ENCODE measurements around the gene SLC9A2.

Gene SLC9A2

GRCh38 chr2:102674836-102675235 is 55.5 kb downstream of the SLC9A2 start:
- no peaks in the 10 kb centered on the region for H3K27me3 ChIP-seq (ENCODE audit: insufficient read depth, poor library complexity, severe bottlenecking)
- DNase-seq (ENCODE audit: low read depth in 1 of 2, low spot score in 1 of 2): no peak
- TF ChIP-seq REST (IDR thresholded peaks at IDR 0.05; ENCODE audit: insufficient replicate concordance, low read depth) (no peak), CTCF (IDR thresholded peaks at IDR 0.05; ENCODE audit: insufficient read depth, low read length) (no peak), SPI1 (IDR thresholded peaks at IDR 0.05; ENCODE audit: borderline replicate concordance, low read depth) (no peak), GABPA (IDR thresholded peaks at IDR 0.05; ENCODE audit: low read depth) (no peak), POLR2AphosphoS5 (IDR thresholded peaks at IDR 0.05; ENCODE audit: low read depth) (no peak)
- H3K27ac ChIP-seq (replicated peaks): no peak overlapping the region
- no peak overlapping the region for H3K4me3 ChIP-seq (replicated peaks; ENCODE audit: insufficient read depth, low read length)

GRCh38 chr2:102677244-102678215 is 58.2 kb downstream of the SLC9A2 start:
- DNase-seq (ENCODE audit: low read depth in 1 of 2, low spot score in 1 of 2): no peak
- no peak for TF ChIP-seq REST (IDR thresholded peaks at IDR 0.05; ENCODE audit: insufficient replicate concordance, low read depth)
- TF ChIP-seq POLR2AphosphoS5 (IDR thresholded peaks at IDR 0.05; ENCODE audit: low read depth): no peak
- peak; percentile 83 for TF ChIP-seq SPI1 (IDR thresholded peaks at IDR 0.05; ENCODE audit: borderline replicate concordance, low read depth)
- TF ChIP-seq GABPA (IDR thresholded peaks at IDR 0.05; ENCODE audit: low read depth): no peak
- no peak for TF ChIP-seq CTCF (IDR thresholded peaks at IDR 0.05; ENCODE audit: insufficient read depth, low read length)
- Histone ChIP-seq H3K27me3 (ENCODE audit: insufficient read depth, poor library complexity, severe bottlenecking) (no peaks in the 10 kb centered on the region), H3K27ac (replicated peaks) (no peak overlapping the region), H3K4me3 (replicated peaks; ENCODE audit: insufficient read depth, low read length) (no peak overlapping the region)

- Histone ChIP-seq H3K27me3 (ENCODE audit: insufficient read depth, poor library complexity, severe bottlenecking) (no peaks in the 10 kb centered on the region), H3K4me3 (replicated peaks; ENCODE audit: insufficient read depth, low read length) (no peak overlapping the region), H3K27ac (replicated peaks) (no peak overlapping the region)
- no peak for TF ChIP-seq CTCF (IDR thresholded peaks at IDR 0.05; ENCODE audit: insufficient read depth, low read length)
- TF ChIP-seq REST (IDR thresholded peaks at IDR 0.05; ENCODE audit: insufficient replicate concordance, low read depth): no peak
- no peak for TF ChIP-seq SPI1 (IDR thresholded peaks at IDR 0.05; ENCODE audit: borderline replicate concordance, low read depth)
- TF ChIP-seq GABPA (IDR thresholded peaks at IDR 0.05; ENCODE audit: low read depth): no peak
- TF ChIP-seq POLR2AphosphoS5 (IDR thresholded peaks at IDR 0.05; ENCODE audit: low read depth): no peak
- no peak for DNase-seq (ENCODE audit: low read depth in 1 of 2, low spot score in 1 of 2)
These were observed 59.1 kb downstream of the SLC9A2 start for GRCh38 chr2:102678442-102678841.
